HepG2 (cell line): ENCODE measurements around the gene GFPT2. TPM values are rescaled to one million over a fixed set of nuclear protein-coding genes. Genes with fewer than 3 reads are reported as not detected.

Experiments
- ATF6 ChIP-seq: sonication (generic); formaldehyde crosslinking; conservative IDR thresholded peaks from 2 replicates; pipeline ENCODE4 v1.4.0; 2020; ENCODE audit warnings: missing genetic modification reagents
- ATF7 ChIP-seq, 2 experiments: fragments of 450-650 bp in 1 of 2; sonication (generic) in 1 of 2; formaldehyde crosslinking in 1 of 2; IDR thresholded peaks; 2 replicates each; pipeline versions ENCODE4 v1.4.0 to v1.6.1; 2016 to 2020; ENCODE audit warnings: antibody characterized with exemption in 1 of 2, mild to moderate bottlenecking in 1 of 2, missing genetic modification reagents in 1 of 2
- CREB1 ChIP-seq, 2 experiments: fragments of 450-650 bp in 1 of 2; IDR thresholded peaks; 2 replicates each; pipeline ENCODE4 v1.6.1; 2016 to 2017; ENCODE audit warnings: control low read depth in 1 of 2, mild to moderate bottlenecking in 1 of 2, missing compliant biosample characterization in 1 of 2, missing genetic modification characterization in 1 of 2
- CREM ChIP-seq, 2 experiments: sonication (generic) in 1 of 2; formaldehyde crosslinking in 1 of 2; IDR thresholded peaks; 2 replicates each; pipeline versions ENCODE4 v1.4.0 to v1.6.1; 2016 to 2020; ENCODE audit warnings: antibody characterized with exemption in 1 of 2, mild to moderate bottlenecking in 1 of 2, missing genetic modification reagents in 1 of 2
- ESRRA ChIP-seq: sonication (generic); formaldehyde crosslinking; IDR thresholded peaks from 2 replicates; pipeline ENCODE4 v1.5.1; 2020; ENCODE audit warnings: mild to moderate bottlenecking, low read depth, missing genetic modification reagents
- FOXA1 ChIP-seq, 2 experiments: fragments of 450-650 bp in 1 of 2; sonication (generic) in 1 of 2; formaldehyde crosslinking in 1 of 2; IDR thresholded peaks; 2 replicates each; pipeline versions ENCODE4 v1.4.0 to v1.6.1; 2016 to 2020; ENCODE audit warnings: missing genetic modification reagents in 1 of 2
- FOXO1 ChIP-seq: sonication (generic); formaldehyde crosslinking; IDR thresholded peaks from 2 replicates; pipeline ENCODE4 v1.4.0; 2020; ENCODE audit warnings: missing genetic modification reagents
- HNRNPL ChIP-seq: fragments of 200-400 bp; formaldehyde crosslinking; IDR thresholded peaks from 2 replicates; pipeline ENCODE4 v1.6.1; 2017; ENCODE audit warnings: mild to moderate bottlenecking, low read depth, low read length
- KDM2A ChIP-seq: sonication (generic); formaldehyde crosslinking; IDR thresholded peaks from 2 replicates; pipeline ENCODE4 v1.4.0; 2020; ENCODE audit warnings: low read depth, missing genetic modification reagents, borderline replicate concordance
- MAX ChIP-seq: IDR thresholded peaks from 2 replicates; pipeline ENCODE4 v1.6.1; 2012; ENCODE audit warnings: inconsistent platforms
- NR2C2 ChIP-seq: sonication (generic); formaldehyde crosslinking; IDR thresholded peaks from 2 replicates; pipeline ENCODE4 v1.4.0; 2020; ENCODE audit warnings: missing genetic modification reagents, mild to moderate bottlenecking, moderate library complexity, borderline replicate concordance
- TBX2 ChIP-seq: sonication (generic); formaldehyde crosslinking; IDR thresholded peaks from 2 replicates; pipeline ENCODE4 v1.5.0; 2020; ENCODE audit warnings: missing genetic modification reagents, mild to moderate bottlenecking, borderline replicate concordance
- ZEB1 ChIP-seq: IDR thresholded peaks from 2 replicates; pipeline ENCODE4 v1.6.1; 2012; ENCODE audit warnings: mild to moderate bottlenecking, low read depth, inconsistent platforms; ENCODE audit not compliant: insufficient replicate concordance
- ZNF614 ChIP-seq: IDR thresholded peaks from 2 replicates; pipeline ENCODE4 v1.6.1; 2018; ENCODE audit warnings: missing biosample characterization, missing genetic modification reagents, inconsistent platforms, borderline replicate concordance
- ZNF720 ChIP-seq: sonication (generic); formaldehyde crosslinking; IDR thresholded peaks from 2 replicates; pipeline ENCODE4 v1.4.0; 2020; ENCODE audit warnings: missing genetic modification reagents
- polyA plus RNA-seq, 8 experiments: library from polyadenylated mRNA; depleted of rRNA in 3 of 8; stranded (reverse) in 7 of 8; unstranded in 1 of 8; fragments of >200 nt; fragmentation: Illumina TruSeq in 4 of 8; extraction: Trizol in 4 of 8; gene quantifications; 2 replicates each; pipeline versions ENCODE4 v1.2.1 to v1.2.3, GENCODE V29; 2011 to 2016; ENCODE audit warnings: low read depth in 4 of 8, missing spikeins in 1 of 8, mixed read lengths in 1 of 8; ENCODE audit not compliant: insufficient read depth in 1 of 8
- total RNA-seq, 5 experiments: library from RNA; depleted of rRNA; stranded (reverse); fragments of >200 nt; fragmentation: Illumina TruSeq; extraction: Trizol; gene quantifications; 2 replicates each; pipeline ENCODE4 v1.2.3, GENCODE V29; 2016; ENCODE audit warnings: low read depth in 1 of 5
- TF ChIP-seq, protein P1 (sequence below): IDR thresholded peaks from 2 replicates; pipeline ENCODE4 v1.6.1; 2012; ENCODE audit warnings: low read depth, low read length, improper control_type of control experiment
- TF ChIP-seq, protein P2 (sequence below): sonication (generic); formaldehyde crosslinking; IDR thresholded peaks from 2 replicates; pipeline ENCODE4 v1.4.0; 2020; ENCODE audit warnings: missing genetic modification reagents
- TF ChIP-seq, protein P3 (sequence below): sonication (generic); IDR thresholded peaks from 2 replicates; pipeline ENCODE4 v1.6.1; 2016; ENCODE audit warnings: low read depth, borderline replicate concordance

Gene GFPT2
- total and polyA plus RNA-seq, 2 of the 13 experiments (the other 11 are each of a cell fraction or from before 2014, with no cell fraction given): 0.18 TPM

DNA sequence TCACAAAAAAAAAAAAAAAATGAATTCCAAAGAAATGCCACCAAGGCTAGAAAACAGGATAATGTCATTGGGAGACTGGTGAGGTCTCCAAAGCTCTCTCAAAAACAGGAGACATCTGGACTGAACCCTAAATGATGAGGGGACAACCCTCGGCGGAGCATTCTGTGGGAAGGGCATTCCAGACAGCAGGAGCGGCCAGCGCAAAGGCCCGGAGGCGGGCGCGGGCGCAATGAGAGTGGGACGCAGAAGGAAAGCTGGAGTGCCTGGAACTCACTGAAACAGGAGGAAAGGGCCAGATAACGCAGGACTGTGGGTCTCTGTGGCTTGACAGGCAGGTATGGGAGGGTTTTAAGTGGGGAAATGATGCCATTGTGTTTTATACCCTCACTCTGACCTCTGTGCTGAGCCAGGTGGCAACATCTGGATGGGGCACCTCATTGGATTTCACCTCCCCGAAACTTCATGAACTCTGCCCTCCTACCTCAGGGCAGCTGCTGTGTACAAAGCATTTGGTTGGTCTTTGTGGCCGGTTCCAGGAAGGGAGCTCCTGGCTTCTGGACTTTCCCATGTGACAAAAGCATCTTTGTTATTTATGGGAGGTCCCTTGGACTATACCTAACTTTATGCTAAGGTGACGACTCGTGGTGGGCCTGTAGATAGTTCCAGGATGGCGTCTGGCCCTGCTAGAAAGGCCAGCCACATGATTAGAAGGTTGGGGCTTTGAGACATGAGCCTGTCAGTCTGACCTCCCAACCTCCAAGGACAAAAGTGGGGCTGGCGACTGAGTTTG, 49.7 kb downstream of the GFPT2 start (continued):
- TF ChIP-seq FOXO1 (CRISPR knock-in tag) (0 out of 2 replicates have a peak, but pooled peaks have one; percentile 11), ZNF720 (no peak), HNRNPL (0 out of 2 replicates have a peak, but pooled peaks have one; percentile 48), CREM (IDR thresholded peaks at IDR 0.05) (peak; percentile 27; the same call in 1 of the 2 replicates), CREM (CRISPR knock-in tag; IDR thresholded peaks at IDR 0.05) (no peak), KDM2A (CRISPR knock-in tag) (no peak), MAX (peak; percentile 56; the same call in 1 of the 2 replicates), ATF7 (IDR thresholded peaks at IDR 0.05) (no peak), ATF7 (CRISPR knock-in tag; IDR thresholded peaks at IDR 0.05) (no peak), ATF6 (CRISPR knock-in tag) (no peak), TBX2 (peak; percentile 49; the same call in 1 of the 2 replicates), ESRRA (CRISPR knock-in tag) (peak; percentile 66; the same call in 1 of the 2 replicates), NR2C2 (CRISPR knock-in tag) (0 out of 2 replicates have a peak, but pooled peaks have one; percentile 43), CREB1 (IDR thresholded peaks at IDR 0.05) (no peak), CREB1 (CRISPR knock-in tag; IDR thresholded peaks at IDR 0.05) (peak; percentile 17; the same call in 1 of the 2 replicates), ZEB1 (peak; percentile 60), FOXA1 (IDR thresholded peaks at IDR 0.05) (no peak), FOXA1 (CRISPR knock-in tag; IDR thresholded peaks at IDR 0.05) (peak; percentile 55), ZNF614 (CRISPR knock-in tag) (no peak)
- TF ChIP-seq, protein P1, sequence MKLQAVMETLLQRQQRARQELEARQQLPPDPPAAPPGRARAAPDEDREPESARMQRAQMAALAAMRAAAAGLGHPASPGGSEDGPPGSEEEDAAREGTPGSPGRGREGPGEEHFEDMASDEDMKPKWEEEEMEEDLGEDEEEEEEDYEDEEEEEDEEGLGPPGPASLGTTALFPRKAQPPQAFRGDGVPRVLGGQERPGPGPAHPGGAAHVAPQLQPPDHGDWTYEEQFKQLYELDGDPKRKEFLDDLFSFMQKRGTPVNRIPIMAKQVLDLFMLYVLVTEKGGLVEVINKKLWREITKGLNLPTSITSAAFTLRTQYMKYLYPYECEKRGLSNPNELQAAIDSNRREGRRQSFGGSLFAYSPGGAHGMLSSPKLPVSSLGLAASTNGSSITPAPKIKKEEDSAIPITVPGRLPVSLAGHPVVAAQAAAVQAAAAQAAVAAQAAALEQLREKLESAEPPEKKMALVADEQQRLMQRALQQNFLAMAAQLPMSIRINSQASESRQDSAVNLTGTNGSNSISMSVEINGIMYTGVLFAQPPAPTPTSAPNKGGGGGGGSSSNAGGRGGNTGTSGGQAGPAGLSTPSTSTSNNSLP: no peak
- TF ChIP-seq, protein P2, sequence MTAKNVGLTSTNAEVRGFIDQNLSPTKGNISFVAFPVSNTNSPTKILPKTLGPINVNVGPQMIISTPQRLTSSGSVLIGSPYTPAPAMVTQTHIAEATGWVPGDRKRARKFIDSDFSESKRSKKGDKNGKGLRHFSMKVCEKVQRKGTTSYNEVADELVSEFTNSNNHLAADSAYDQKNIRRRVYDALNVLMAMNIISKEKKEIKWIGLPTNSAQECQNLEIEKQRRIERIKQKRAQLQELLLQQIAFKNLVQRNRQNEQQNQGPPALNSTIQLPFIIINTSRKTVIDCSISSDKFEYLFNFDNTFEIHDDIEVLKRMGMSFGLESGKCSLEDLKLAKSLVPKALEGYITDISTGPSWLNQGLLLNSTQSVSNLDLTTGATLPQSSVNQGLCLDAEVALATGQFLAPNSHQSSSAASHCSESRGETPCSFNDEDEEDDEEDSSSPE: no peak
- TF ChIP-seq, protein P3, sequence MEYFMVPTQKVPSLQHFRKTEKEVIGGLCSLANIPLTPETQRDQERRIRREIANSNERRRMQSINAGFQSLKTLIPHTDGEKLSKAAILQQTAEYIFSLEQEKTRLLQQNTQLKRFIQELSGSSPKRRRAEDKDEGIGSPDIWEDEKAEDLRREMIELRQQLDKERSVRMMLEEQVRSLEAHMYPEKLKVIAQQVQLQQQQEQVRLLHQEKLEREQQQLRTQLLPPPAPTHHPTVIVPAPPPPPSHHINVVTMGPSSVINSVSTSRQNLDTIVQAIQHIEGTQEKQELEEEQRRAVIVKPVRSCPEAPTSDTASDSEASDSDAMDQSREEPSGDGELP: peak; percentile 48; the same call in 1 of the 2 replicates
